ENCODE measurements around the gene CACNA2D1.

CACNA2D1 gene

GRCh38 chr7:82263920-82264782 is 179.4 kb downstream of the CACNA2D1 start:
- no peak overlapping the region for H3K27ac ChIP-seq
- H2AFZ ChIP-seq = no peak overlapping the region
- no peaks in the 10 kb centered on the region for H3K36me3 ChIP-seq (ENCODE audit: control insufficient read depth, insufficient read depth, low read length)
- no peaks in the 10 kb centered on the region for H3K27me3 ChIP-seq (ENCODE audit: control insufficient read depth, insufficient read depth, low read length)
- no peak overlapping the region for H3K4me3 ChIP-seq (ENCODE audit: low read depth, low read length)
- no peak overlapping the region for H3K4me2 ChIP-seq (ENCODE audit: low read length)
- H3K4me1 ChIP-seq = no peaks in the 10 kb centered on the region
- no peaks in the 10 kb centered on the region for H3K79me2 ChIP-seq
- H3K9me3 ChIP-seq (ENCODE audit: control insufficient read depth, low read length) = no peaks in the 10 kb centered on the region
- no peak for TF ChIP-seq CTCF (IDR thresholded peaks at IDR 0.05)
- no peak overlapping the region for H3K9ac ChIP-seq

DNA sequence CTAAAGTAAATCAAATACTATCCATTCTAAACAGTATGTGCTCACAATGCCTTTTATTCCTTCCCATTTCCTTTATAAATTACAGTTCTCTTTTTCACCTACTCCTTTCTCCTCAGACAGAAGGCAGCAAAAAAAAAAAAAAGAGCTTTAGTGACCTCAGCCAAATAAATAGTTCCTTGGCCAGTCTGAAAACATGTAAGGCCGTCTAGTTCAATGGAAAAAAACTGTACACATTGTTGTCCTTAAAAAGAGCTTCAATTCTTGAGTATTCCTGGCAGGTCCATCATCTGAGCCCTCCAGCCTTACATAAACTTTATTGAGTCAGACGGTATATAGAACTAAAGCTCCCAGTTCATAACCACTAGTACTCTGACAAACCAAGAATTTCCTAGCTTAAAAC is 185.4 kb downstream of the CACNA2D1 start:
- TF ChIP-seq CTCF (IDR thresholded peaks at IDR 0.05) = no peak
- Histone ChIP-seq H3K4me1 (no peaks in the 10 kb centered on the region), H3K9me3 (ENCODE audit: control insufficient read depth, low read length) (no peaks in the 10 kb centered on the region), H3K79me2 (no peaks in the 10 kb centered on the region), H3K9ac (no peak overlapping the region), H3K4me2 (ENCODE audit: low read length) (no peak overlapping the region), H2AFZ (no peak overlapping the region), H3K27ac (no peak overlapping the region), H3K27me3 (ENCODE audit: control insufficient read depth, insufficient read depth, low read length) (no peaks in the 10 kb centered on the region), H3K4me3 (ENCODE audit: low read depth, low read length) (no peak overlapping the region), H3K36me3 (ENCODE audit: control insufficient read depth, insufficient read depth, low read length) (no peaks in the 10 kb centered on the region)

DNA sequence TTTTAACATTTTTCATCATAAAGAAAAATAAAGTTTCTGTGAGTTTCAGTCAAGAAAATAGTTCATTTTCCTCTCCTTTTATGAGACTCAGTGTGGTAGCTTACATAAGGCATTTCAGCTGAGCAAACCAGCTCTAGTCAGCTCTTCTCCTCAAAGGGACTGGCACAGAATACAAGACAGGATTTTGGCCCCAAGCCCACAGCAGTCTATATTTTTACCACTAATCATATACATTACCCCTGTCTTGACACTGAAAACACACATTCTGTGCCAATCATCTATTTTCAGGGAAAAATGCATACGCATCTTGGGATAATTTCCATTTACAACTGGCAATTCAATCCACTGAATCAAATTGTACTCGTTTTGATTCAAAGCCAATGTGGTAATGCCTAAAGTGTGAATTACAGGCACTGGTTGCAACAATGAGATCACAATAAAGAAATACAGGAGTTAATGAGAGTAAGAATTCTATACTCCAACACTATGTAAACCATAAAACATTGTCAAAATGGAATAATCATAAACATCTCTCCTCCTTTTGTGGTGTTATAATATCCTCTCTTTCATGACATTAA is 186.4 kb downstream of the CACNA2D1 start:
- Histone ChIP-seq H3K4me3 (ENCODE audit: low read depth, low read length) (no peak overlapping the region), H3K27me3 (ENCODE audit: control insufficient read depth, insufficient read depth, low read length) (no peaks in the 10 kb centered on the region), H3K27ac (no peak overlapping the region), H3K9me3 (ENCODE audit: control insufficient read depth, low read length) (no peaks in the 10 kb centered on the region), H3K9ac (no peak overlapping the region), H3K36me3 (ENCODE audit: control insufficient read depth, insufficient read depth, low read length) (no peaks in the 10 kb centered on the region), H3K4me2 (ENCODE audit: low read length) (no peak overlapping the region), H3K4me1 (no peaks in the 10 kb centered on the region), H2AFZ (no peak overlapping the region), H3K79me2 (no peaks in the 10 kb centered on the region)
- no peak for TF ChIP-seq CTCF (IDR thresholded peaks at IDR 0.05)

DNA sequence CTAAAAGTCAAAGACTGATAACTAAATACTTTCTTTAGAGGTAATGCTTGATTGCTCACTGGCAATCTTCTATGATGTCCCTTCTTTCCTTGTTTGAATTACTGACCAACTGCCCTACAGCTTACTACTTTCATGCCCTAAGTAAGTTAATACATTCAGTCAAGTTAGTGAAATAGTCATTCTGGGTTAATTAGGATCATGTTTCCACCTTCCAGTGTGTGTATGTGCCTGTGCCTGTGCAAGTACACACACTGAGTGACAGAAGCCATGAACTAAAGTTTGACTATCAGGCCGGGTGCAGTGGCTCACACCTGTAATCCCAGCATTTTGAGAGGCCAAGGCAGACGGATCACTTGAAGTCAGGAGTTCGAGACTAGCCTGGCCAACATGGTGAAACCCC is 187.9 kb downstream of the CACNA2D1 start:
- Histone ChIP-seq H3K9ac (no peak overlapping the region), H3K27me3 (ENCODE audit: control insufficient read depth, insufficient read depth, low read length) (no peaks in the 10 kb centered on the region)

More for the DNA sequence above, 187.9 kb downstream of the CACNA2D1 start:
- Histone ChIP-seq H3K27ac (no peak overlapping the region), H3K9me3 (ENCODE audit: control insufficient read depth, low read length) (no peaks in the 10 kb centered on the region), H3K79me2 (no peaks in the 10 kb centered on the region), H3K4me3 (ENCODE audit: low read depth, low read length) (no peak overlapping the region), H3K4me2 (ENCODE audit: low read length) (no peak overlapping the region), H2AFZ (no peak overlapping the region), H3K36me3 (ENCODE audit: control insufficient read depth, insufficient read depth, low read length) (no peaks in the 10 kb centered on the region), H3K4me1 (no peaks in the 10 kb centered on the region)
- TF ChIP-seq CTCF (IDR thresholded peaks at IDR 0.05) = no peak

Measured in parathyroid adenoma (tissue), 2 donors.